Keratinocyte (primary cell): Measurements from ENCODE around the gene PAX5. TPM values are rescaled to one million over a fixed set of nuclear protein-coding genes. Genes with fewer than 3 reads are reported as not detected.

Experiments
- DNase-seq: peaks from one replicate; pipeline ENCODE4 v3.0.0-alpha.2; 2011; ENCODE audit warnings: low read depth, missing footprints, low spot score
- FAIRE-seq: peaks from 2 replicates; lab custom pipeline; 2011; peaks lifted over from hg19 to GRCh38; lab: Jason Lieb, UNC
- H2AFZ ChIP-seq: 2 replicates; pipeline ENCODE4 v1.6.0; 2012; ENCODE audit warnings: low read length, control low read depth, inconsistent platforms; ENCODE audit not compliant: control insufficient read depth
- H3K27ac ChIP-seq: 2 replicates; pipeline ENCODE4 v1.5.1; 2011; ENCODE audit warnings: low read length; ENCODE audit not compliant: control insufficient read depth, insufficient read depth
- H3K27me3 ChIP-seq: 3 replicates; pipeline ENCODE4 v1.6.0; 2011; ENCODE audit warnings: low read length; ENCODE audit not compliant: control insufficient read depth, insufficient read depth; ENCODE audit errors: extremely low read depth
- H3K36me3 ChIP-seq, 2 experiments: 2 replicates in 1 of 2; 3 replicates in 1 of 2; pipeline ENCODE4 v1.5.1; 2011; ENCODE audit warnings: low read length in 2 of 2, mild to moderate bottlenecking in 1 of 2; ENCODE audit not compliant: control insufficient read depth in 2 of 2, insufficient read depth in 2 of 2; ENCODE audit errors: extremely low read depth in 1 of 2
- H3K4me1 ChIP-seq: 3 replicates; pipeline ENCODE4 v1.5.1; 2011; ENCODE audit warnings: low read length; ENCODE audit not compliant: control insufficient read depth, insufficient read depth; ENCODE audit errors: extremely low read depth
- H3K4me2 ChIP-seq: 3 replicates; pipeline ENCODE4 v1.6.0; 2011; ENCODE audit warnings: low read depth, low read length; ENCODE audit not compliant: control insufficient read depth, insufficient read depth; ENCODE audit errors: extremely low read depth
- H3K4me3 ChIP-seq, 3 experiments: fragments of 200-600 bp in 1 of 3; sonication (generic) in 1 of 3; 2 replicates in 2 of 3; 3 replicates in 1 of 3; pipeline ENCODE4 v1.5.1; 2011 to 2016; ENCODE audit warnings: low read length in 3 of 3, mild to moderate bottlenecking in 3 of 3, control low read depth in 2 of 3, inconsistent platforms in 1 of 3, low read depth in 1 of 3, mixed read lengths in 1 of 3, mixed run types in 1 of 3, moderate library complexity in 1 of 3; ENCODE audit not compliant: control insufficient read depth in 2 of 3, insufficient read depth in 2 of 3; ENCODE audit errors: extremely low read depth in 1 of 3
- H3K79me2 ChIP-seq: 2 replicates; pipeline ENCODE4 v1.6.0; 2012; ENCODE audit warnings: low read length; ENCODE audit not compliant: control insufficient read depth, insufficient read depth
- H3K9ac ChIP-seq: 3 replicates; pipeline ENCODE4 v1.6.0; 2011; ENCODE audit warnings: low read length; ENCODE audit not compliant: control insufficient read depth, insufficient read depth; ENCODE audit errors: extremely low read depth
- H3K9me1 ChIP-seq: 3 replicates; pipeline ENCODE4 v1.6.0; 2011; ENCODE audit warnings: low read length; ENCODE audit not compliant: control insufficient read depth, insufficient read depth; ENCODE audit errors: extremely low read depth
- H3K9me3 ChIP-seq: 2 replicates; pipeline ENCODE4 v1.5.1; 2012; ENCODE audit warnings: low read depth, low read length; ENCODE audit not compliant: control insufficient read depth
- H4K20me1 ChIP-seq: 3 replicates; pipeline ENCODE4 v1.6.0; 2011; ENCODE audit warnings: low read length; ENCODE audit not compliant: control insufficient read depth, insufficient read depth; ENCODE audit errors: extremely low read depth
- EZH2 ChIP-seq: IDR thresholded peaks from one replicate; pipeline ENCODE4 v1.6.1; 2012; ENCODE audit warnings: inconsistent platforms, mild to moderate bottlenecking, low read length, moderate library complexity
- dilution Hi-C: fragments of 300-500 bp; cut with MboI; formaldehyde crosslinking; loops from one replicate; pipeline ENCODE4 v1.7.0; 2020; ENCODE audit warnings: low sequenced_read_pairs; ENCODE audit not compliant: extremely low pct_ligation_motif_present
- polyA plus RNA-seq, 5 experiments: library from polyadenylated mRNA; depleted of rRNA in 3 of 5; stranded (reverse) in 3 of 5; stranded (forward) in 1 of 5; unstranded in 1 of 5; fragments of >200 nt; gene quantifications; 1 replicate in 1 of 5; 2 replicates in 3 of 5; 3 replicates in 1 of 5; pipeline versions ENCODE4 v1.2.1 to v1.2.3, GENCODE V29; 2011 to 2012; ENCODE audit warnings: missing spikeins in 2 of 5, low read depth in 1 of 5, low replicate concordance in 1 of 5
- TF ChIP-seq, protein P1 (sequence below), 3 experiments: IDR thresholded peaks in 1 of 3; conservative IDR thresholded peaks in 1 of 3; optimal IDR thresholded peaks in 1 of 3; 2 replicates in 2 of 3; 3 replicates in 1 of 3; pipeline versions ENCODE3 to v1.5.1; 2011; ENCODE audit warnings: low read length in 3 of 3, mild to moderate bottlenecking in 3 of 3, moderate library complexity in 2 of 3, control low read depth in 1 of 3, inconsistent platforms in 1 of 3; ENCODE audit not compliant: insufficient read depth in 2 of 3; ENCODE audit errors: extremely low read depth in 1 of 3

Gene PAX5
- polyA plus RNA-seq, 1 donor (not counting 4 experiments of a cell fraction or from before 2014, with no cell fraction given): not detected

DNA sequence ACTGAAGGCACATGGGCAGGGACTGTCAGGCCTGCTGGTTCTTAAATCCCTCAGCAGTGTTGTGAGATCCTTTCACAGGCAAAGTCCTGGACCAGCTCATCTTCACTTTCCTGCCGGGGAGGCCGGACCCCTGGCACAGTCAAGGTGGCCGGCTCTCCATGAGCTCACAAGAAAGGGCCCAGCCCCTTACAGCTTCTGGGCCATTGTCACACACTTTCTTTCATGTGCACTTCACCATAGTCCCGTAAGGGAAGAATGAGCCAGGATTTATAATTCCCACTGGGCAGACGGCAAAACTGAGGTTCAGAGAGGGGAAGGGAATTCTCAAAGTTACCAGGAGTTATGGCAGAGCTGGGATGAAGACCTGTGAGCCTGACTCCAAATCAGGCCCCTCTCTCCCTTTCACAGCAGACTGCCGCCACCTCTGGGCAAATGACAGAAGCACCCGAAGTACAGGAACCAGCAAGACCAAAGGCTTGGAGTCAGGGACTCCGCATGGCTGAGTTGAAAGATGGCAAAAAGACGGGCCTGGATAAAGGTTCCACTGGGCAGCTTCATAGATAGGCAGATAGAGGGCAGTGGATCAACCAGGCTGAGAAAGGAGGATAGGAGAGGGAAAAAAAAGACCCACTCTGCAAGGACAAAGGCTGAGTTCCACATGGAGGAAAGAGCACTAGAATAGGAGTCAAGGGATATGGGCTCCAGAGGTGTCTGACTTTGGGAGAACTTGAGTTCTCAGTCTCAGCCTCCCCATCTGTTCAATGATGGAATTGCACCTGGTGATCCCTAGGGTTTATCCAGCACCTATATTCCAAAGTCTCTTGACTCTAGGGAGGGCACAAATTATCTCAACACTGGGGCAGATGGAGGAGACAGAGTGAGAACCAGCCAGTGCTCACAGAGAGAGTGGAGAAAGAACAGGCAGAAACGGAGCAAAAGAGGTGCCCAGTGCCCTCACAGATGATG is 128.7 kb downstream of the PAX5 start:
- H3K79me2 ChIP-seq: no peaks in the 10 kb centered on the region
- DNase-seq (no peak), FAIRE-seq (no peak)
- no peaks in the 10 kb centered on the region for H3K9me3 ChIP-seq
- no peak overlapping the region for H3K9ac ChIP-seq
- TF ChIP-seq, protein P1, sequence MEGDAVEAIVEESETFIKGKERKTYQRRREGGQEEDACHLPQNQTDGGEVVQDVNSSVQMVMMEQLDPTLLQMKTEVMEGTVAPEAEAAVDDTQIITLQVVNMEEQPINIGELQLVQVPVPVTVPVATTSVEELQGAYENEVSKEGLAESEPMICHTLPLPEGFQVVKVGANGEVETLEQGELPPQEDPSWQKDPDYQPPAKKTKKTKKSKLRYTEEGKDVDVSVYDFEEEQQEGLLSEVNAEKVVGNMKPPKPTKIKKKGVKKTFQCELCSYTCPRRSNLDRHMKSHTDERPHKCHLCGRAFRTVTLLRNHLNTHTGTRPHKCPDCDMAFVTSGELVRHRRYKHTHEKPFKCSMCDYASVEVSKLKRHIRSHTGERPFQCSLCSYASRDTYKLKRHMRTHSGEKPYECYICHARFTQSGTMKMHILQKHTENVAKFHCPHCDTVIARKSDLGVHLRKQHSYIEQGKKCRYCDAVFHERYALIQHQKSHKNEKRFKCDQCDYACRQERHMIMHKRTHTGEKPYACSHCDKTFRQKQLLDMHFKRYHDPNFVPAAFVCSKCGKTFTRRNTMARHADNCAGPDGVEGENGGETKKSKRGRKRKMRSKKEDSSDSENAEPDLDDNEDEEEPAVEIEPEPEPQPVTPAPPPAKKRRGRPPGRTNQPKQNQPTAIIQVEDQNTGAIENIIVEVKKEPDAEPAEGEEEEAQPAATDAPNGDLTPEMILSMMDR (optimal IDR thresholded peaks at IDR 0.05 in 1 of 3, IDR thresholded peaks at IDR 0.05 in 1 of 3, conservative IDR thresholded peaks at IDR 0.05 in 1 of 3; ENCODE audit: extremely low read depth in 1 of 3, insufficient read depth in 2 of 3, low read length in 3 of 3): peak in 2 of 3 experiments; percentile 35 to 55
- no peak for TF ChIP-seq EZH2
- no peak overlapping the region for H3K27ac ChIP-seq
- no peaks in the 10 kb centered on the region for H4K20me1 ChIP-seq
- H3K4me1 ChIP-seq: peaks cover 9% of the 10 kb centered on the region
- no peak overlapping the region for H3K4me2 ChIP-seq
- H3K9me1 ChIP-seq: no peaks in the 10 kb centered on the region
- H2AFZ ChIP-seq: no peak overlapping the region
- dilution Hi-C loops: no loop called here
- no peaks in the 10 kb centered on the region for H3K36me3 ChIP-seq
- peaks cover 62% of the 10 kb centered on the region for H3K27me3 ChIP-seq
- no peak overlapping the region for H3K4me3 ChIP-seq

DNA sequence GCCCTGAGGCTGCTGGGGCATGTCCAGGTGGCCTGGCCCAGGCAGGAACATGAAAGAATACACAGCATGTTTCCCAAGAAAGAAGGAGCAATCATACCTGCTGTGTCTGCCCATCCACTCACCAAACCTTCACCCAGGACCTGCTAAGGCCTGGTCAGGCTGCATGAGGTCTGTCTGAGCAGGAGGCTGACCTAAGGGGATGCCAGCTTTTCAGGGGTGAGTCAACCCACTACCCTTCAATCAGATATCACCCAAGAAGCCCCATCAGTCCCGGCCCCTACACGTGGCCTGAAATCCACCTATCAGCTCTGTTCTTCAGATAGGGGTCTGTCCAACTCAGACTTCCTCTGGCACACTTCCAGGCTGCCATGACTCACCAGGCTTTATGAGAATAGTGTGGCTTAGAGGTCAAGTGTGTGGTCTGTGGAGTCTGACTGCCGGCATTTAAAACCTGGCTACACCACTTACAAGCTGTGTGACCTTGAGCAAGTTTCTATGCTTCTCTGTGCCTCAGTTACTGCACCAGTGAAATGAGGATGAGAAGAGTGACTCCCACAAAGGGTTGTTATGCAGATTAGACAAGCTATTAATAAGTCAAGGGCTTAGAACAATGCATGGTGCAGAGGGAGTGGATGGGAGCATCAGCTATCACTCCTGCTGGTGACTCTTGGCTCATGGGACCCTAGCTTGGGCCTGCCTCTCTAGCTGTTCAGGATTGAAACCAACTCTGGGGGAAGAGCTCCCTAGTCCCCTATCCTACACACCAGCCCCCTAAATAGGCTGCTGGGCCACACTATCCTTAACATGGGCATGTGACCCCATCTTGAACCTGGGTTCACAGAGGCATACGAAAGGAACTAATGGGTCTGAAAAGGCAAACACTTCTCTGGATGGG is 130.3 kb downstream of the PAX5 start:
- FAIRE-seq: no peak
- Histone ChIP-seq H3K4me1 (peaks cover 9% of the 10 kb centered on the region), H3K27me3 (peaks cover 60% of the 10 kb centered on the region), H3K36me3 (no peaks in the 10 kb centered on the region), H2AFZ (no peak overlapping the region), H3K27ac (no peak overlapping the region), H3K9me1 (no peaks in the 10 kb centered on the region), H3K79me2 (no peaks in the 10 kb centered on the region), H3K4me2 (no peak overlapping the region), H3K4me3 (no peak overlapping the region), H4K20me1 (no peaks in the 10 kb centered on the region), H3K9me3 (no peaks in the 10 kb centered on the region), H3K9ac (no peak overlapping the region)
- dilution Hi-C loops: no loop called here
- DNase-seq: no peak
- TF ChIP-seq, protein P1 (optimal IDR thresholded peaks at IDR 0.05 in 1 of 3, IDR thresholded peaks at IDR 0.05 in 1 of 3, conservative IDR thresholded peaks at IDR 0.05 in 1 of 3; ENCODE audit: extremely low read depth in 1 of 3, insufficient read depth in 2 of 3, low read length in 3 of 3): no peak
- no peak for TF ChIP-seq EZH2
